Measurements from ENCODE around the gene CTPS2.

The CTPS2 gene

DNA sequence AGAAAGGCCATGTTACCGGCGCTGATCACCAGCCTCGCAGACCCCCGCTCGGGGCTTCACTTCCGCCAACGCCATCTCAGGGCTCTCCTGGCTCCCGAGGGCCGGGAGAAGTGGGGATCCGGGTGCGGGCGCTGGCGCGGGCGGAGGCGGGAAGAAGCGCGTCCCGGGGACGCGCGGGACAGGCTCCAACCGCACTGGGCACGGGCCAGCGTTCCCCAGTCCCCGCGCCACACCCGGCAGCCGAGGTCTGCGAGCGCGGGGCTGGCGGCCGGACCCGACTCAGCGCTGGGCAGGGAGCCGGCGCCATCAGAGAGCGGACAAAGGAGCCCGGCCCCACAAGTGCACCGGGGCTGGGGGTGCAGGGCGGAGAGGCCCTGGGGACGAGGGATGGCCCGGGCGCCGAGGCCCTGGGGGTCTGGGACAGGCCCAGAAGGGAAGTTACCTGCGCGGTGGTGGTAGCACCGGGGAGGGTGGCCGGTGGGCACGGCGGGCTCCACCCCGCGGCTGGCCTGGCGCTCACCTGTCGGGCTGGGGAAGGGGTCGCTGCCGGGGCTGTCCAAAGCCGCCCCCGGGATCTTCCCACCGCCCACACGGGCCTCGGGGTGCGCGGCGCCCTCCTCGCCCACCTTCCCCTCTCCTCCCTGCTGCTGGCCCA, 449 bp downstream of the CTPS2 start:
- FAIRE-seq = no peak

DNA sequence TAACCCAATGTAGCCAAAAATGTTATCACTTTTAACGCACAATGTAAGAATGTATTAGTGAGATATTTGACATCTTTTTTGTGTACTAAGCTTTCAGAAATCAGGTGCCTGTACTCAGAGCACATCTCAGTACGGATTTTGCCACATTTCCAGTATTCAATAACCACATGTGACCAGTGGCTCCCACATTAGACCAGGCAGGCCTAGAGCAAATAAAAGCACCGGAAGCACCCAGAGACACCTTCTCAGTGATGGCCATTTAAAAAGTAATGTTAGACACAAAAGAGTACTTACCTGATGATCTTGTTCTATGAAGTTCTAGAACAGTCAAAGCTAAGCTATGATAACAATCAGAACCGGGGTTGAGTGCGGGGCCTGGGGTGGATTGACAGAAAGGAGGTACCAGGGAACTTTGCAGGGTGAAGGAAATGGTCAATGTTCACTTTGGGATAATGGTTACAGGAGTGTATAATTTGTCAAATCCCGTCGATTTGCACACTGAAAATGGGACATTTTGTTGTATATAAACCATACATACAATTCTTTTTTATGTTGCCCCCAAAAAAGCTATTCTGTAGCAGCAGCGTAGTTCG, 1.2 kb downstream of the CTPS2 start:
- FAIRE-seq = no peak

DNA sequence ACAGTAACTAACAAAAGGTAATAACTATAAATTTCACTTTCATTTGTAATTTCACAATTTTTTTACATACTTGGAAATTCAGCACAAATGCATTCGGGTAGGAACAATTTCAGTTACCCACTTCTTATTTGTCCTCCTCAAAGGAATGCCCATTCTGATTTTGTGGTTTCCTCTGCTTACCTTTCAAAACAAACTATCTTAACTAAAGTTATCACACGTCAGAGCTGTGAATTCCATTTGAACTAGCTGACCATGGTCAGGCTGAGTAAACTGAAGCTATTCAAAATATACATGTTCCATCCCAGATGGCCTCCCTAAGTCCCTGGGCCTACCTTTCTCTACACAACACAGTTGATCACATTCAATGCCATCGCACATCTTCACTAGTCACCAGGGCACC, 4.5 kb downstream of the CTPS2 start:
- no peak for FAIRE-seq

DNA sequence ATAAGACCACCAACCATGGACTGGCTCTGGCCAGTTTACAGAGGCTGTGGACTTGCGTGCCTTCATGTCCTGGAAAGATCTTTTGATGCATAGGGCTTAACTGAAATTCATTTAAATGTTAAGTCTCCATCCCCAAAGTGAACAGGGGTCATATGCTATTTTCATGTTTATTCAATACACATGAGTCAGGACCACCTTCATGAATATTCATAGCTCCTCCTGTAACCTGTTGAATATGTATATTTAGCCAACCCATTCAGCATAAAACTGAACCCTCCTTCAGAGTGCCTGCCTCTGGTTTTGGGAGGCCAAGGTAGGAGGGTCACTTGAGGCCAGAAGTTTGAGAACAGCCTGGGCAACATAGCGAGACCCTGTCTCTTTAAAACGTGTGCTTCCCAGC, 7.1 kb downstream of the CTPS2 start:
- no peak for FAIRE-seq

DNA sequence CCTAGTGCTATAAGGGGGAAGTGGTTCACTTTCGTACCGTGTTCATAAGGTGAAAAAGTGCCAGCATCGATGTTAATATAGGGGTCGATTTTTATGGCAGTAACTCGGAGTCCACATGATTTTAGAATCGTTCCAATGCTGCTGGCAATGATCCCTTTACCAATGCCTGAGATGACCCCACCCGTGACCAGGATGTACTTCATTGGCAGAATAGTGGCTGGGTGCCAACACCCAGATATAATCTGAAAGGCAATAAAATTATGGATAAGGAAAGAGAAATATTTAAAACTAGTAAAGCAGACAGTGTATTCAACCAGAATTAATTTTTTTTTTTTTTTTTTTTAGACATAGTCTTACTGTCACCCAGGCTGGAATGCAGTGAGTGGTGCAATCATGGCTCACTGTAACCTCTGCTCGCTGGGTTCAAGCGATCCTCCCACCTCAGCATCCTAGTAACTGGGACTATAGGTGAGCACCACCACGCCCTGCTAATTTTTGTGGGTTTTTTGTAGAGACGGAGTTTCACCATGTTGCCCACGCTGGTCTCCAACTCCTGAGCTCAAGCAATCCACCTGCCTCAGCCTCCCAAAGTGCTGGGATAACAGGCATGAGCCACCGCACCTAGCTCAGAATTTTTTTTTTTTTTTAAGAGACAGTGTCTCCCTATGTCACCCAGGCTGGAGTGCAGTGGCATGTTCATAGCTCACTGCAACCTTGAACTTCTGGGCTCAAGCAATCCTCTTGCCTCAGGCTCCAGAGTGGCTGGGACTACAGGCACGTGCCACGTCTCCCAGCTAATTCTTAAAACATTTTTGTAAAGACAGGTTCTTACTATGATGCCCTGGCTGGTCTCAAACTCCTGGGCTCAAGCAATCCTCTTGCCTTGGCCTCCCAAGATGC, 9.5 kb downstream of the CTPS2 start:
- no peak for FAIRE-seq

DNA sequence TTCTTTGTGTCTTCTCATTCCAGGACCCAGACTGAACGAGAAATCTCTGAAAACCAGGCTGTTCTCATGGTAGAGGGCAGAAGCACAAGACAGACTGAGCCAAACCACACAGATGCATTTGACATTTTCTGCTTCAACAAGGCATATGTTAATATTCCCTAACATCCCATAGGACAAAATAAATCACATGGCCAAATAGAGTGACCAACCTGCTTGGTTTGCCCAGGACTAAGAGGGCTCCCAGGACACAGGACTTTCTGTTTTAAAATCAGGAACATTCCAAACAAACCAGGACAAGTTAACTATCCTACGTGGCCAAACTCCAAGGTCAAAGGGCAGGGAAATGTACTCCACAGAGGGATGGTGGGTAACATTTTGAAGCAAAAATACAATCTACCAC, 11.7 kb downstream of the CTPS2 start:
- no peak for FAIRE-seq

DNA sequence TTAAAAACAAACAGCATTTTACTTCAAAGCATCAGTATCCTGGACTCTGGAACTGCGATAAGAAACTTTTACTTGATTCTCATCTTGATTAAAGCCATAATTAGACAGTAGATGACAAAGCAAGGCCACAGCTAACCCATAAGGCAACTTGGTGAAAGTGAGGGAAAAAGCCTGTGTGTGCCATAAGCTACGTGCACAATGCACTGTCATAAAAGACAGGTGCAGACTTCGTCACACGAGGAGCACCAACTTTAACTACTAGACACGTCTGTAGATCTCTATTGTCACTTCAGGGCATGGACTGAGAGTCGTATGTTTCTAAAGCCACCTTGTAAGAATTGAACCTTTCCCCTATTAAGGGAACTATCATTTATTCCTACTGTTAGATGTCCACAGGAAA, 13.1 kb downstream of the CTPS2 start:
- FAIRE-seq = no peak

DNA sequence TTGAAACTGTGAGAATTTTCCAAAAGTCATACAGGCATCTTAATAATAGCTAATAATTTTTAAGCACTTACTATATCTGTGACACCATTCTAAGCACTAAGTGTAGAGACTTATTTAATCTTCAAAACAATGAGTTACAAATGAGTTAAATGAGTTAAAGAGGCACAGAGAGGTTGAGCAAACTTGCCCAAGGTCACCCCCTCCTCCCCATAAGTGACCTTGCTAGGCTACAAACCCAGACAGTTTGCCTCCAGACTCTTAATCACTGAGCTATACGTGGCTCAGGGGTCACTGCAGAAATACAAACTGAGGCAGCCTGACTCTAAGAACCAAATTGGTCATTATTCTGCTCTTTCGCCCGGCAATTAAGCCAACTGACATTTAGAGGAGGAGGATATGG, 15.5 kb downstream of the CTPS2 start:
- FAIRE-seq = no peak

DNA sequence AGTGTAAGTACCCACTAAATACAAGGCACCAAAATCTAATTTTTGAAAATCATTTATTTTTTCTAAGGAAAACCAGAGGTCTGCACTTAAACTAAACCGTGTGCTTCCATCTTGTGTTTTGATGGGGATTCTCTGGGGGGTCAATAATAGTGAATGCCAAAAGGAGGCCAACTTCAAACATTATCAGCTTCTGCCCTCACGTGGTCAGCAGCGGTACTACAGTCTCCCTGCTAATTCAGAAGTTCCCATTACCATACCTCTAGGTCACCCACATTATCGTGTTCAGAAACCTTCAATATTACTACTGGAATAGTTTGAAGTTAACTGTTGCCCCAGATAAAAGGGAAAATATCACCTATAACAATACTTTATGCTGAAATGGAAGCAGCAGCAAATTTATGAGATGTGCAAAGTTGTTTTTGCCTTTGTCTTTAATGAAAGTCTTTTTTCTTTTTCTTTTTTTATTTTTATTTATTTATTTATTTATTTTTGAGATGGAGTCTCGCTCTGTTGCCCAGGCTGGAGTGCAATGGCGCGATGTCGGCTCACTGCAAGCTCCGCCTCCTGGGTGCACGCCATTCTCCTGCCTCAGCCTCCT, 17.3 kb downstream of the CTPS2 start:
- no peak for FAIRE-seq

DNA sequence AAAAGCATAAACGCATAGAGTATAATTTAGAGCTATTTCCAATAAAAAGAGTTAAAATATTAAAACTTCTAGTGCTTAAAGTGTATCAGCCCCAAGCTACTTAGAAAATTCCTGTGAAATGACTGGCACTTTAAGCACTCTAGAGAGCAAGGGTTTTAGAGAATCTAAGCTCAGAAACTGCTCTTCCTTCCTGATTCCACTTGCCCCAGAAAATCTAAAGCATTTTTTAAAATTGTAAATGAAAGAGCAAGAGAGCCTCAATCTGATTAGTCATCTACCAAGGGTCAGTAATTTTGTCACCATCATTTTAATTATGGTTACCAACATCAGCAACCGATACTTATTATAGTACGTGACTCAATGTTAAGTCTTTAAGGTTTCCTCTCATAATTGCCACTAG, 25.0 kb downstream of the CTPS2 start:
- no peak for FAIRE-seq

DNA sequence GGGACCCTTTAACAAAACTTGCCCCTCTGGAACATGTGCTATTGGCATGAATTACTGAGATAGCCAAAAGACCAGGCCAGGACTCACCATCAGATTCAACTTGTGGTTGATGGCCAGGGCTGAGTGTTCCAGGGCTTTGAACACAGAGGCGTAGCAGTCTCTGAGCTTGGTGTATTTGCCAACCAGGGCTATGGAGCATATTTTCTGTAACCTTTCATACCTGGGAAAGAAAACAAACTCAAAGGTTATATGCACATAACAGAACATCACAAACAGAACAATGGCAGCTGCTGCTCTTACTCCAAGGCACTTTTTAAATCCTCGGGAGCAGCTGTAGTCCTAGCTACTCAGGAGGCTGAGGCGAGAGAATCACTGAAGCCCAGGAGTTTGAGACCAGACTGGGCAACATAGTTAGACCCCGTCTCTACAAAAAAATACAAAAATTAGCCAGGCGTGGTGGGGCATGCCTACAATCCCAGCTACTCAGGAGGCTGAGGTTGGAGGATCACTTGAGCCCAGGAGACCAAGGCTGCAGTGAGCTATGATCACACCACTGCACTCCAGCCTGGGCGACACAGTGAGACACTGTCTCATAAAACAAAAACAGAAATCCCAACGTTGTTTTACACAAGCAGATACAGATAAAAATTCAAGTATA, 29.3 kb downstream of the CTPS2 start:
- FAIRE-seq = no peak

DNA sequence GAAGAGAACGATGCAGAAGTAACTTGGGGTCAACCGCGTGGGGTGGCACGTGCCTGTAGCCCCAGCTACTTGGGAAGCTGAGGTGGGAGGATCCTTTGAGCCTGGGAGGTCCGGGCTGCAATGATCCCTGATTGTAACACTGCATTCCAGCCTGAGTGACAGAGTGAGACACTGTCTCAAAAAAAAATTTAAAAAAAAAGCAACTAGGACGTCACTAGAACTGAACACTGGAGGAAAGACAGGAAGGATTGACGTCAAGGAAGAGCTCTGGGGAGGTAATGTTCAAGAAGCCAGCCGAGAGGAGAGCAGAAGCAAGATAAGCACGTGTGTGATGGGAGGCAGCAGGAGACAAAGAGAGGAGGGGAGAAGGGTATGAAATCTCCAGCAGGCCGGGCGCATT, 33.8 kb downstream of the CTPS2 start:
- no peak for FAIRE-seq

DNA sequence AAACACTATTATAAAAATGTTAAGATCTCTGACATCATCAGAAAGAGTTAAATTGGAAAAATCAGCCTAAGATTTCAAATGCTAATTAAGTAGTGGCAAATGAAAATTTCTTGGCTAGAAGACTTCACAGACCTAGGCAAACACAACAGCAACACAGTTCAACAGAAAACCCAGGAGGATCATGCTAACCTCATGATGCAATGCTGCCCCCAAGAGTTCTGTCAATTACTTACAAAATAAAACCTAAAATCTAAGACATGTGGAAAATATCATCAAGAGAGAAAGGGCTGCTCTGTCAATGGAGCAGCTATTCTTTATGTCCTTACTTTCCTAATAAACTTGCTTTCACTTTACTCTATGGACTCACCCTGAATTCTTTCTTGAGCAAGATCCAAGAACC, 41.5 kb downstream of the CTPS2 start:
- FAIRE-seq = peak; percentile 43

DNA sequence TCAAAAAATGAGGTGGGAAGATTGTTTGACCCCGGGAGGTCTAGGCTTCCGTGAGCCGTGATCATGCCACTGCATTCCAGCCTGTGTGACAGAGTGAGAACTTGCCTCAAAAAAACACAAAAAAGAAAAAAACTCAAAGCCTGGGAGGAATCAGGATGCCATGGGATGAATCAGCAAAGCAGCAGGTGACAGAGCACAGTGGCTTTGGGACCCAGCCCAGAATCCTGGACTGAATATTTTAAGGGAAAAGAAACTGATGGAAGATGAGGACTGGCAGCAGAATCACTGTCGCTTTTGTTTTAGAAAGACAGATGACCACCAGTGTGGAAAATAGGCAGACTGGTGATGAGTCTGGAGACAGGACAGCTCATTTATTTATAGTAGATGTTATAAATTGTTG, 45.9 kb downstream of the CTPS2 start:
- no peak for FAIRE-seq

DNA sequence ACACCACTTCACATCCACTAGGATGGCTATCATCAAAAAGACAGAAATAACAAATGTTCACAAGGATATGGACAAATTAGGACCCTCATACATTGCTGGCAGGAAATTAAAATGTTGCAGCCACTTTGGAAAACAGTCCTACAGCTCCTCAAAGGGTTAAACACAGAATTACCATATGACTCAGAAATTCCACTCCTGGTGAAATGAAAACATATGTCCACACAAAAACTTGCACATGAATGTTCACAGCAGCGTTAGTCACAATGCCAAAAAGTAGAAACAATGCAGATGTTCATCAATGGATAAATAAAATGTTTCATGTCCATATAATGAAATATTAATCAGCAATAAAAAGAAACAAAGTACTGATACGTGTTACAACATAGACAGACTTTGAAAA, 47.4 kb downstream of the CTPS2 start:
- FAIRE-seq = no peak

DNA sequence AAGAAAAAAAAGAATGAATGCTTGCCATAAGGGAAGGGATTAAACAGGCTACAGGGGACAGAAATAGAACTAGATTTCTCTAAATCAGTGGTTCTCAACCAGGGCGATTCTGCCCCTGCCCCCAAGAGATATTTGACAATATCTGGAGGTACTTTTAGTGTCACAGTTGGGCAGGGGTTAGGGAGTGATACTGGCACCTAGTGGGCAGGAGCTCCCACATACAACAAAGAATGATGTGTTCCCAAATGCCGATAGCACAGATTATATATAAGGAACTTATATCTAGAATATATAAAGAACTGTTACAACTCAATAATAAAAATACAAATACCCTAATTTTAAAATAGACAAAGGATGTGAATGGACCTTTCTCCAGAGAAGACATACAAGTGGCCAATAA, 47.8 kb downstream of the CTPS2 start:
- no peak for FAIRE-seq

DNA sequence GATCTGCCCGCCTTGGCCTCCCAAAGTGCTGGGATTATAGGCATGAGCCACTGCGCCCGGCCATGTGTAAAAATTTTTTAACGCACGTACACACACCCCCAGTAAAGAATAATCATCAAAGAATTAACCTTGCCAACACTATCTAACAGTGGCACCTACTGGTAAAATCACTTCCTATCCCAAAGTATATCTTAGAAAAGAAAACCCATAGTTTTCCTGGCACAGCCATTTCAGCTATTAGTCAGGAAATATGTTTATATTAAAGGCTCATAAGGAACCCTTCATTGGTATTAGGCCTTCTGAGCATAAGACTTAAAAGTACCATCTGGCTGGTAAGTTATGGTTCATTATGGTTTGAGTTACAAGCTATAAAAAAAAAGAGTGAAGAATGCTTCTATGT, 48.4 kb downstream of the CTPS2 start:
- FAIRE-seq = no peak

DNA sequence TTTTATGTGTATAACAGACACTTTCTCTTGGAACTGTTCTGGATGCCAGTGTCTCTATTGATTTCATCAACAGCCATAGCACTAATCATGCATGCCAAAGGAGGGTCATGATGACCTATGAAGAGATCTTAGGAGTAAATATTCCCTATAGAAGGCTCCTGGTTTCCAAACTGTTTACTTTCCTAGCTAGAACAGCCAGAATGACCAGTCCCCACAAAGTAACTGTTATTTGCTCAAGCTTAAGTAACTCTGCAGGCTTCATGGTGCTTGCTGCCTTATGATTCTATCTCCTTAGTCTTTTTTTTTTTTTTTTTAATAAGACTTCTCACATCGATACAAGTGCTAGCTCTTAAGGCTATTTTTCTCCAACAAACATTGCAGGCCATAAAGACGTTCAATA, 50.1 kb downstream of the CTPS2 start:
- no peak for FAIRE-seq

DNA sequence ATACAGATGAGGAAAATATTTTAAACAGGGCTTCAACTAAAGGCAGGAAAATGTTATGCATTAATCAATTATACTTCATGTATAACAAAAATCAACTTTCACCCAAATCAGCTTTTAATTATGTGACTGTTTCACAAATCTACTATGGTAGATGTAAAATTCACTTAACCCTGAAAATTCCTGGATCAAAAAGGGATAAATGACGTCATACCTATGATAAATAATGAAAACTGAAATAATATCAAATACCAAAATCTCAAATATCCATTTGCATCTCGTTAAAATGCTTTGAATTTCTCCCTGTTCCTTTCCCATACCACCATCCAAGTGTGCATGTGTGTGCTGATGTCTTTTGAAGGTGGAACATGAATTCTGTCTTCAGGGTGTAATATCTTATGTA, 51.0 kb downstream of the CTPS2 start:
- no peak for FAIRE-seq

DNA sequence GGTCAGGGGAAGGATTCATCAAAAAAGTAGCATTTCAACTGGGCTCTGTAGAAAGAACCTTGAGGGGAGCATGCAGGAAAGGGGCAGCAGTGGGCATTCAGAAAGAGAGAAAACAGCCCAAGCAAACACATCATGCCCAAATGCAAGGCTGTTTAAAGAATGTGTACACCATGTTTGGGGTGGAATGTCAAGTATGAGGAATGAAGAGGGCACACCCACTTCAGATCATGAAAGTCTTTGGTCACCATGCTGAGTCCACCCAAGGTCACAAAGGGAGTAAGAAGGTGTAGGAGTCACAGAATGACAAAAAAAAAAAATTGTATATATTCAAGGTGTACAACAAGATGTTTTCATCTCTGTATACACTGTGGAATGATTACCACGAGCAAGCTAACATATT, 53.1 kb downstream of the CTPS2 start:
- no peak for FAIRE-seq

DNA sequence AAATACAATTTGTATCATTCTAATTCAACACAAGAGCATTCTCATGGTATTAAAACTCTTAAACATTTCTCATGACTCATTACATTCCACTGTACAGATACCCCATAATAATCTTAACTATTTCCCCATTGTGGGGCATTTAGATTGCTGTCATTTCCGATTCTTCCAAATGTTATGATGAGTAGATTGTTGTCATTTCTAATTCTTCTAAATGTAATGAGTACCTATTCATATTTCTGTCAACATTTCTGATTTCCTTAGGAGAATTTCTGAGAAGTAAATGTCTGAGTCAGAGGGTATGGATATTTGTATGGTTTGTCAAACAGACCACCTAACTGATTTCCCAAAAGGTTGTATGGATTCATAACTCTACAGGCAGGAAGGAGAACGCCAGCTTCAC, 54.2 kb downstream of the CTPS2 start:
- no peak for FAIRE-seq

DNA sequence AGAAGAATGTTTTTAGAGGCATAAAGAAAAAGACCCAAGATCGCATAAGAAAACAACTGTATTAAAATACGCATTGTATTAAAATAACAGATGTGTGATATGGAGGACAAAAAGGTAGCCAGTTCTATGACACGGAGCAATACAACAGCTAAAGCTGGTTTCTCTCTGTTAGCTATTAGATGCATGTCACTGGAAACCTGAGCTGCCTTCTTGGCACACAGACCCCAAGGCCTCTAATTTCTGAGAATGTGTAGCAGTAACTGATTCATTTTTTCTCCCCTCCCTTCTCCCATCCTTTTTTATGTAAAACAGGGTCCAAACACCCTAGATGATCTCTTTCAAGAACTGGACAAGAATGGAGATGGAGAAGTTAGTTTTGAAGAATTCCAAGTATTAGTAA, 58.4 kb downstream of the CTPS2 start:
- FAIRE-seq = no peak

DNA sequence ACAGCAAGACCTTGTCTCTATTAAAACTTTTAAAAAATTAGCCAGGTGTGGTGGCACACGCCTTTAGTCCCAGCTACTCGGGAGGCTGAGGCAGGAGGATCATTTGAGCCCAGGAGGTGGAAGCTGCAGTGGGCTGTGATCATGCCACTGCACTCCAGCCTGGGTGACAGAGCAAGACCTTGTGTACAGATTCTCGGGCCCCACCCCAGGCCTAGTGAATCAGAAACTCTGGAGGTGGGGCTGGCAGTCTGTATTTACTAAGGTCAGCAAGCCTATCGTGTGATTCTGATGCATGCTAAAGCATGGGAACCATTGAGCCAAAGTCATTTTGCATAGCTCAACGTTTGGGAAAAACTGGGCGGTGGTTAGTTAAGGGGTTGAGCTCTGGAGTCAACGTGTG, 59.0 kb downstream of the CTPS2 start:
- FAIRE-seq = no peak

Data from colon (tissue), 2 donors.